Heart left ventricle (tissue), 16 donors: ENCODE results near the gene NRF1. TPM values are rescaled to one million over a fixed set of nuclear protein-coding genes. Genes with fewer than 3 reads are reported as not detected.

Experiments
- ATAC-seq, 4 donors: fragments of 200-7000 bp; cut with Tn5 transposase; one replicate each; pipeline ENCODE4 v1.9.1; 2020 to 2022; ENCODE audit warnings: moderate library complexity in 4 of 4, mild to moderate bottlenecking in 3 of 4, moderate number of reproducible peaks in 1 of 4
- DNase-seq, 5 donors: peaks; one replicate each; pipeline ENCODE4 v3.0.0-alpha.2; 2020
- H3K27ac ChIP-seq, 12 donors: fragments of 200-600 bp; sonication (generic) in 4 of 12; one replicate each; pipeline versions ENCODE4 v1.5.0 to v1.8.0; 2016 to 2022; ENCODE audit warnings: mild to moderate bottlenecking in 2 of 12
- H3K27me3 ChIP-seq, 9 donors: fragments of 200-600 bp; sonication (generic) in 2 of 9; one replicate each; pipeline versions ENCODE4 v1.5.1 to v1.8.0; 2016 to 2022; ENCODE audit warnings: mild to moderate bottlenecking in 3 of 9
- H3K36me3 ChIP-seq, 9 donors: fragments of 200-600 bp; sonication (generic) in 2 of 9; one replicate each; pipeline versions ENCODE4 v1.5.0 to v1.8.0; 2018 to 2022; ENCODE audit warnings: mild to moderate bottlenecking in 2 of 9
- H3K4me1 ChIP-seq, 12 donors: fragments of 200-600 bp; sonication (generic) in 4 of 12; one replicate each; pipeline versions ENCODE4 v1.5.0 to v1.8.0; 2016 to 2022; ENCODE audit warnings: mild to moderate bottlenecking in 3 of 12
- H3K4me3 ChIP-seq, 12 donors: fragments of 200-600 bp; sonication (generic) in 4 of 12; one replicate each; pipeline versions ENCODE4 v1.5.0 to v1.8.0; 2017 to 2022; ENCODE audit warnings: mild to moderate bottlenecking in 9 of 12, moderate library complexity in 4 of 12
- H3K9me3 ChIP-seq, 12 donors: fragments of 200-600 bp; sonication (generic) in 4 of 12; one replicate each; pipeline versions ENCODE4 v1.5.0 to v1.8.0; 2016 to 2022; ENCODE audit warnings: mild to moderate bottlenecking in 1 of 12
- CTCF ChIP-seq, 12 donors: fragments of 200-600 bp; sonication (generic) in 4 of 12; IDR thresholded peaks; one replicate each; pipeline versions ENCODE4 v1.5.0 to v1.8.0; 2018 to 2022; ENCODE audit warnings: antibody characterized with exemption in 12 of 12, mild to moderate bottlenecking in 5 of 12
- POLR2A ChIP-seq, 2 donors: fragments of 450-650 bp; IDR thresholded peaks; one replicate each; pipeline ENCODE4 v1.6.1; 2017; ENCODE audit warnings: antibody characterized with exemption in 2 of 2, mild to moderate bottlenecking in 2 of 2, moderate library complexity in 2 of 2
- WGBS, 4 donors: extraction: QIAGEN DNeasy Blood & Tissue Kit in 2 of 4; methylation state at CpG; one replicate each; pipeline versions ENCODE4 v1.1.5 to v1.1.7; 2013 to 2018; 5-methylcytosine and 5-hydroxymethylcytosine counted together
- intact Hi-C, 10 donors: fragments of 100-400 bp; cut with DNase I; formaldehyde crosslinking; loops; one replicate each; pipeline versions ENCODE4 v1.11.1 to v1.14.2; 2022
- polyA plus RNA-seq, 2 donors: library from polyadenylated mRNA; stranded (reverse); fragments of 200-250 nt; gene quantifications; one replicate each; pipeline ENCODE4 v1.2.3, GENCODE V29; 2013
- total RNA-seq, 9 donors: library from RNA; depleted of rRNA in 2 of 9; stranded (reverse); fragments of >200 nt in 2 of 9; fragmentation: NEBNext Ultra II Directional in 3 of 9; extraction: Animal tissue kit (Norgen Biotek cat#: 25700) in 3 of 9; gene quantifications; one replicate each; pipeline versions ENCODE4 v1.1.0 to v1.2.4, GENCODE V29; 2016 to 2023
- donor health status: ischemic (EF 13 %, LVEDD 7.1; RV severe dilation, severe dysfunction).
- donor health status: healthy with polysubstance abuse.
- donor health status: DM: no; HTN: yes; CAD: no.
- donor health status: DM: no; HTN: no; CAD: no.
- donor health status: ischemic (EF 25% LVEDD 6.9; RV normal size, moderate dysfunction).
- donor health status: ischemic (EF 25% LVEDD 5.7; RV mildly dilated, moderate dysfunction).
- donor health status: healthy.
- donor health status: DM: yes; HTN: yes; CAD: no.
- donor health status: ischemic (EF 35%, LVEDD 5.7; RV mildly dilated, moderate dysfunction).
- donor health status: nonischemic (EF 11% LVEDD 7.7; RV severe dilation, severe dysfunction).
- donor health status: DM: yes; HTN: yes; CAD: no.
- donor health status: PGD.
- donor health status: ischemic (EF 29% LVEDD 5.4; RV normal size, mild dysfunction).
- donor health status: nonischemic (EF 23%, LVEDD 6.1; RV moderate dilation, normal function).

Gene NRF1
- total and polyA plus RNA-seq, 11 donors: 6.2 to 20.7 (median 11.9) TPM

DNA sequence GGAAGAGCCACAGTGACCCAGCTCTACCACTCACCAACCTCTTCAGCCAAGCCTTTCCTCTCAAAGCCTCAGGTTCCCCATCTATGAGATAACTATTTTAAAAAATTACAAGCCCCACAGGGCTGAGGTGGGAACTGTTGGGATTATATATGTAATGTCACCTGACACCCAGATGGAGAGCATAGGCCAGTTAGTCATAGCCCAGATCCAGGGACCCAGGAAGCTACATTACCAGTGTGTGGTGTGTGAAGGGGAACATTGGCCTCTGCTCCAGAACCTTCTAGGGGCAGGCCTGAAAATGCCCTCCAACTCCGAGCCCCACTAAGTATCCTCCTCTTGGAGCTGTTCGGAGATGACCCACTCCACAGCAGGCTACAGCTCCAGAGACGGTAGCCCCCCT lies 162.4 kb downstream of the NRF1 start:
- ATAC-seq: no peak
- Histone ChIP-seq H3K27ac (no peak overlapping the region), H3K9me3 (no peaks in the 10 kb centered on the region), H3K4me3 (no peak overlapping the region), H3K36me3 (no peaks in the 10 kb centered on the region), H3K27me3 (peaks cover 18 to 52% (median 32%) of the 10 kb centered on the region in 9 donors), H3K4me1 (peaks cover 0 to 10% (median 5%) of the 10 kb centered on the region in 12 donors)
- 94 to 95% (median 95%) methylated on average over 3 of the region's 3 CpGs for WGBS, 4 donors
- TF ChIP-seq CTCF (IDR thresholded peaks at IDR 0.05): no peak
- no peak for TF ChIP-seq POLR2A (IDR thresholded peaks at IDR 0.05)
- intact Hi-C loops: no loop called here
- no peak for DNase-seq

DNA sequence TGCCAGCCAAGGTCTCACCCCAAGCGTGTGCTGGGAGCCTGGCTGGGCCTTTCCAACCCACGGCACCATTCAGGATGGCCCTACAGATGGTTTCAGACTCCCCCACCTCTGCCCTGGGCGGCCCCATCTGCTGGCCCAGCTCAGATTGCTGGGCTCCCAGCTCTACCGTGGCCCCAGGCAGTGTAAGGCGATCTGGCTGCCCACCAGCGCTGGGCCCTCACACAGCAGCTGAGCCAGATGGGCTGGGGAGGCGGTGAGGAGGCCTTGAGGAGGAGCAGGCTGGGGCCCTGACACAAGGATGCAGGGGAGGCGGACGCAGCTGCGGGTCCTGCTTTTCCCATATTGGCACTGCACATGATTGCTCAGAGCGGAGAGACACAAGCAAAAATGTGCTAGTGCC lies 162.8 kb downstream of the NRF1 start:
- 79 to 95% (median 87%) methylated on average over 8 to 11 of the region's 11 CpGs for WGBS, 4 donors
- DNase-seq (no peak), ATAC-seq (no peak)
- Histone ChIP-seq H3K36me3 (no peaks in the 10 kb centered on the region), H3K27ac (no peak overlapping the region), H3K4me1 (peaks cover 0 to 15% (median 9%) of the 10 kb centered on the region in 12 donors), H3K4me3 (no peak overlapping the region), H3K9me3 (no peaks in the 10 kb centered on the region), H3K27me3 (peaks cover 23 to 57% (median 37%) of the 10 kb centered on the region in 9 donors)
- intact Hi-C loops: no loop called here
- TF ChIP-seq POLR2A (IDR thresholded peaks at IDR 0.05): no peak
- TF ChIP-seq CTCF (IDR thresholded peaks at IDR 0.05): no peak

- no peak for ATAC-seq
- no peak for DNase-seq
- TF ChIP-seq POLR2A (IDR thresholded peaks at IDR 0.05) (no peak), CTCF (IDR thresholded peaks at IDR 0.05) (no peak)
- H3K4me3 ChIP-seq: no peak overlapping the region
- no peak overlapping the region for H3K27ac ChIP-seq
- peaks cover 0 to 22% (median 16%) of the 10 kb centered on the region in 12 donors for H3K4me1 ChIP-seq
- H3K9me3 ChIP-seq: no peaks in the 10 kb centered on the region
- H3K36me3 ChIP-seq: no peaks in the 10 kb centered on the region
- H3K27me3 ChIP-seq: peaks cover 30 to 64% (median 44%) of the 10 kb centered on the region in 9 donors
- intact Hi-C loops: no loop called here
- 90 to 93% (median 91%) methylated on average over 16 to 18 of the region's 18 CpGs for WGBS, 4 donors
These were observed 163.6 kb downstream of the NRF1 start for GRCh38 chr7:129774871-129775694.

DNA sequence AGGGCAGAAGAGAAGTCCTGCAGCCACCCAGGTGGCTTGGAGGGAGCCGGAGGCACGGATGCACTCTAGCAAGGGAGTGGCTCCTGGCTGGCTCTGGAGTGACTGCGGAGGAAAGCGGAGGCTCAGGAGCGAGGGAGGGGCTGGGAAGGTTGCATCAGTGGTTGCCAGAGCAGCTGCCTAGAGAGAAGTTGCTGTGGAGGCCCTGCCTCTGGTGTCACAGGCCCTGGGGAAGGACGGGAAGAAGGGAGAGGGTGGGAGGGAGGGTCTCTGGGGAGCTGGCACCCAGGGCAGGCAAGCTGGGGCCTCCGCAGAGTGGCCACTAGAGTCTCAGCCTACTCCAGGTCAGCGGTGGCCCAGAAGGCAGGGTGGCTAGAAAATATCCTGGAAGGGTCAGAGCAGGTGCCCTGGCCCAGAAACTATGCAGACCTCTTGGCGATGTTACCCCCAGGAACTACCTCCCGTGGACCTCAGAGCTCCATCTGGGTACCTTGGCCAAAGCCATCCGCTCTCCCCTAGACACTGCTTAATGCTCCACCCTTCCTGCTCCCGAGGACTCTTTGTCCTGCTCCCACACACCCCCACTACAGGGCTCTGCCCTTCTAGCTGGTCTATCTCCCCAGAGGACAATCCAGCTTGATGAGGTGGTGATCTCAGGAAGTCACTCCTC lies 164.3 kb downstream of the NRF1 start:
- DNase-seq: no peak
- H3K27ac ChIP-seq: no peak overlapping the region
- H3K4me1 ChIP-seq: peaks cover 0 to 30% (median 22%) of the 10 kb centered on the region in 12 donors
- no peaks in the 10 kb centered on the region for H3K9me3 ChIP-seq
- no peaks in the 10 kb centered on the region for H3K36me3 ChIP-seq
- TF ChIP-seq POLR2A (IDR thresholded peaks at IDR 0.05) (no peak), CTCF (IDR thresholded peaks at IDR 0.05) (no peak)
- no peak for ATAC-seq
- peaks cover 38 to 72% (median 51%) of the 10 kb centered on the region in 9 donors for H3K27me3 ChIP-seq
- WGBS, 4 donors: 67 to 73% (median 70%) methylated on average over 10 to 12 of the region's 12 CpGs
- intact Hi-C loops: no loop called here
- no peak overlapping the region for H3K4me3 ChIP-seq
